SK-N-SH (cell line): ENCODE measurements around the gene PROSER3. TPM values are rescaled to one million over a fixed set of nuclear protein-coding genes. Genes with fewer than 3 reads are reported as not detected.

Source experiments
- CTCF ChIA-PET: fragments of 300-600, 350-600 bp; formaldehyde crosslinking; extraction: SDS; loops from one replicate; lab custom pipeline; 2021; lab: Yijun Ruan, JAX
- POLR2A ChIA-PET: fragments of 350-600 bp; sonication (Branson Sonifier 250); formaldehyde crosslinking; extraction: SDS; loops from one replicate; lab custom pipeline; 2020; ENCODE audit warnings: antibody characterized with exemption, inconsistent platforms; lab: Yijun Ruan, JAX
- DNase-seq: peaks from one replicate; pipeline ENCODE4 v3.0.0; 2012
- H2AFZ ChIP-seq: fragments of 200-600 bp; sonication (generic); 2 replicates; pipeline ENCODE4 v1.8.1; 2016; ENCODE audit warnings: antibody characterized with exemption, mild to moderate bottlenecking, low read depth
- H3F3A ChIP-seq: fragments of 200-600 bp; sonication (generic); replicated peaks from 2 replicates; pipeline ENCODE3; 2016; ENCODE audit warnings: antibody characterized with exemption, mild to moderate bottlenecking; ENCODE audit not compliant: insufficient read depth
- H3K27ac ChIP-seq, 2 experiments: fragments of 200-500 bp in 1 of 2; fragments of 200-600 bp in 1 of 2; sonication (Bioruptor generic) in 1 of 2; sonication (generic), shearing (Covaris generic) in 1 of 2; 2 replicates each; pipeline versions ENCODE4 v1.5.1 to v1.6.1; 2014 to 2016; ENCODE audit warnings: low read depth in 2 of 2, inconsistent platforms in 1 of 2, low read length in 1 of 2, mild to moderate bottlenecking in 1 of 2, mixed read lengths in 1 of 2
- H3K27me3 ChIP-seq: fragments of 200-600 bp; sonication (generic), shearing (Covaris generic); 2 replicates; pipeline ENCODE4 v1.6.1; 2016; ENCODE audit warnings: mixed run types; ENCODE audit not compliant: insufficient read depth
- H3K36me3 ChIP-seq, 2 experiments: fragments of 200-500 bp in 1 of 2; fragments of 200-600 bp in 1 of 2; sonication (Bioruptor generic) in 1 of 2; sonication (generic) in 1 of 2; replicated peaks in 1 of 2; 2 replicates each; pipeline versions ENCODE3 to v1.5.1; 2014 to 2016; ENCODE audit warnings: low read length in 1 of 2, mild to moderate bottlenecking in 1 of 2; ENCODE audit not compliant: insufficient read depth in 2 of 2, control insufficient read depth in 1 of 2
- H3K4me1 ChIP-seq, 2 experiments: fragments of 200-500 bp in 1 of 2; fragments of 200-600 bp in 1 of 2; sonication (Bioruptor generic) in 1 of 2; sonication (generic), shearing (Covaris generic) in 1 of 2; 2 replicates each; pipeline versions ENCODE4 v1.5.1 to v1.6.1; 2014 to 2016; ENCODE audit warnings: low read depth in 1 of 2, low read length in 1 of 2, mixed run types in 1 of 2; ENCODE audit not compliant: insufficient read depth in 2 of 2, control insufficient read depth in 1 of 2
- H3K4me2 ChIP-seq: fragments of 200-600 bp; sonication (generic), shearing (Covaris generic); 2 replicates; pipeline ENCODE4 v1.6.1; 2017; ENCODE audit warnings: mixed run types
- H3K4me3 ChIP-seq, 2 experiments: fragments of 200-500 bp in 1 of 2; fragments of 200-600 bp in 1 of 2; sonication (Bioruptor generic) in 1 of 2; sonication (generic), shearing (Covaris generic) in 1 of 2; 2 replicates each; pipeline versions ENCODE4 v1.5.1 to v1.8.1; 2014 to 2016; ENCODE audit warnings: low read depth in 2 of 2, inconsistent platforms in 1 of 2, low read length in 1 of 2, mild to moderate bottlenecking in 1 of 2, mixed read lengths in 1 of 2, moderate library complexity in 1 of 2
- H3K79me2 ChIP-seq: fragments of 200-600 bp; sonication (generic); 2 replicates; pipeline ENCODE4 v1.8.1; 2017; ENCODE audit warnings: mild to moderate bottlenecking; ENCODE audit not compliant: insufficient read depth
- H3K9ac ChIP-seq: fragments of 200-600 bp; sonication (generic); 2 replicates; pipeline ENCODE4 v1.6.1; 2017; ENCODE audit warnings: mixed run types
- H3K9me2 ChIP-seq: fragments of 200-600 bp; sonication (generic); 2 replicates; pipeline ENCODE4 v1.6.1; 2017; ENCODE audit warnings: mixed run types
- H3K9me3 ChIP-seq: fragments of 200-600 bp; sonication (generic); 2 replicates; pipeline ENCODE4 v1.6.1; 2017; ENCODE audit warnings: mixed run types, mild to moderate bottlenecking, moderate library complexity
- H4K20me1 ChIP-seq: fragments of 200-600 bp; sonication (generic); 2 replicates; pipeline ENCODE4 v1.6.1; 2017; ENCODE audit warnings: mild to moderate bottlenecking, mixed run types; ENCODE audit not compliant: insufficient read depth
- CHD2 ChIP-seq: fragments of 150-350 bp; IDR thresholded peaks from 2 replicates; pipeline ENCODE4 v1.6.1; 2018; ENCODE audit warnings: low read length; ENCODE audit not compliant: partially characterized antibody
- ELF1 ChIP-seq: IDR thresholded peaks from 2 replicates; pipeline ENCODE4 v1.4.0; 2012
- FOXJ3 ChIP-seq: sonication (generic); formaldehyde crosslinking; IDR thresholded peaks from 2 replicates; pipeline ENCODE4 v1.5.1; 2020; ENCODE audit warnings: mild to moderate bottlenecking, missing genetic modification reagents
- GATA2 ChIP-seq: sonication (generic); formaldehyde crosslinking; IDR thresholded peaks from 2 replicates; pipeline ENCODE4 v1.5.0; 2020; ENCODE audit warnings: mild to moderate bottlenecking, missing genetic modification reagents
- JUND ChIP-seq: IDR thresholded peaks from 2 replicates; pipeline ENCODE4 v1.4.0; 2012
- MAX ChIP-seq: IDR thresholded peaks from 2 replicates; pipeline ENCODE4 v1.4.0; 2012; ENCODE audit warnings: low read depth
- NRF1 ChIP-seq: IDR thresholded peaks from 2 replicates; pipeline ENCODE4 v1.6.1; 2012; ENCODE audit warnings: low read depth, mild to moderate bottlenecking, low read length
- POLR2AphosphoS5 ChIP-seq: IDR thresholded peaks from 2 replicates; pipeline ENCODE4 v1.6.1; 2012; ENCODE audit warnings: low read depth, low read length
- RAD21 ChIP-seq: IDR thresholded peaks from 2 replicates; pipeline ENCODE4 v1.6.1; 2012; ENCODE audit warnings: mild to moderate bottlenecking, low read length
- REST ChIP-seq: IDR thresholded peaks from 2 replicates; pipeline ENCODE4 v1.6.1; 2012; ENCODE audit warnings: mild to moderate bottlenecking, low read depth, low read length, moderate library complexity
- SIN3A ChIP-seq: IDR thresholded peaks from 2 replicates; pipeline ENCODE4 v1.6.1; 2012; ENCODE audit warnings: low read depth, mild to moderate bottlenecking, low read length, moderate library complexity, borderline replicate concordance
- SMC3 ChIP-seq: IDR thresholded peaks from 2 replicates; pipeline ENCODE4 v1.6.1; 2012; ENCODE audit warnings: low read depth, low read length, improper control_type of control experiment
- TAF1 ChIP-seq: IDR thresholded peaks from 2 replicates; pipeline ENCODE4 v1.6.1; 2012; ENCODE audit warnings: low read depth, mild to moderate bottlenecking, low read length, moderate library complexity, borderline replicate concordance
- TEAD4 ChIP-seq: IDR thresholded peaks from 2 replicates; pipeline ENCODE4 v1.4.0; 2012; ENCODE audit warnings: mild to moderate bottlenecking, borderline replicate concordance; ENCODE audit not compliant: insufficient read depth
- YY1 ChIP-seq: IDR thresholded peaks from 2 replicates; pipeline ENCODE4 v1.4.0; 2012; ENCODE audit warnings: low read depth, mild to moderate bottlenecking
- ZBTB33 ChIP-seq: IDR thresholded peaks from 2 replicates; pipeline ENCODE4 v1.4.0; 2012; ENCODE audit warnings: low read depth, borderline replicate concordance
- WGBS: methylation state at CpG from one replicate; pipeline ENCODE4 v1.1.6; 2017; ENCODE audit warnings: low lambda C conversion rate; 5-methylcytosine and 5-hydroxymethylcytosine counted together
- polyA plus RNA-seq, 3 experiments: library from polyadenylated mRNA; depleted of rRNA; stranded (reverse); fragments of >200 nt; gene quantifications; 2 replicates each; pipeline ENCODE4 v1.2.3, GENCODE V29; 2012

The PROSER3 gene
- polyA plus RNA-seq, 1 of the 3 experiments (the other 2 are of a cell fraction) = 12.5 TPM

- H3F3A ChIP-seq = no peaks in the 10 kb centered on the region
- no peaks in the 10 kb centered on the region for H3K9me3 ChIP-seq
- H3K27ac ChIP-seq = no peak overlapping the region
- CTCF ChIA-PET = no interaction called here
- no peaks in the 10 kb centered on the region for H3K4me1 ChIP-seq
- H3K4me2 ChIP-seq = no peak overlapping the region
- no peaks in the 10 kb centered on the region for H3K79me2 ChIP-seq
- no peaks in the 10 kb centered on the region for H3K9me2 ChIP-seq
- H4K20me1 ChIP-seq = no peaks in the 10 kb centered on the region
- TF ChIP-seq FOXJ3 (CRISPR knock-in tag) = no peak
- TF ChIP-seq SIN3A = no peak
- no peak for TF ChIP-seq SMC3
- no peak for TF ChIP-seq GATA2 (CRISPR knock-in tag)
- TF ChIP-seq JUND = no peak
- no peak for TF ChIP-seq POLR2AphosphoS5
- TF ChIP-seq ZBTB33 = no peak
- no peak for TF ChIP-seq RAD21
- no peak for TF ChIP-seq YY1
- no peak for TF ChIP-seq CHD2
- no peak for TF ChIP-seq MAX
- TF ChIP-seq TEAD4 = no peak
- no peak for TF ChIP-seq TAF1
- no peak for TF ChIP-seq REST
- no peak for TF ChIP-seq NRF1
- TF ChIP-seq ELF1 = no peak
- no peaks in the 10 kb centered on the region for H3K27me3 ChIP-seq
- POLR2A ChIA-PET = no interaction called here
- H3K9ac ChIP-seq = no peak overlapping the region
- 86% methylated on average over 7 of the region's 9 CpGs for WGBS
- DNase-seq = no peak
- H3K36me3 ChIP-seq = no peaks in the 10 kb centered on the region
- no peak overlapping the region for H2AFZ ChIP-seq
- no peak overlapping the region for H3K4me3 ChIP-seq
These were observed 33.9 kb downstream of the PROSER3 start for GRCh38 chr19:35791814-35792279.
